Endothelial cell (in vitro differentiated cells): ENCODE measurements around the gene TBC1D8. TPM values are rescaled to one million over a fixed set of nuclear protein-coding genes. Genes with fewer than 3 reads are reported as not detected.

Experiments used
- DNase-seq: peaks from one replicate; pipeline ENCODE4 v3.0.0; 2021; ENCODE audit warnings: low spot score
- H3K27ac Mint-ChIP-seq: one replicate; pipeline ENCODE4 v1.8.0; 2021; ENCODE audit warnings: mixed read lengths, inconsistent platforms; ENCODE audit not compliant: unreplicated experiment
- H3K27me3 Mint-ChIP-seq: one replicate; pipeline ENCODE4 v1.8.0; 2021; ENCODE audit warnings: mild to moderate bottlenecking, moderate library complexity, mixed read lengths, inconsistent platforms; ENCODE audit not compliant: unreplicated experiment
- H3K36me3 Mint-ChIP-seq: one replicate; pipeline ENCODE4 v1.8.0; 2021; ENCODE audit warnings: mild to moderate bottlenecking, low read depth, mixed read lengths, inconsistent platforms; ENCODE audit not compliant: unreplicated experiment
- H3K4me1 Mint-ChIP-seq: one replicate; pipeline ENCODE4 v1.8.0; 2021; ENCODE audit warnings: mild to moderate bottlenecking, mixed read lengths, inconsistent platforms; ENCODE audit not compliant: unreplicated experiment
- H3K4me3 Mint-ChIP-seq: one replicate; pipeline ENCODE4 v1.8.0; 2021; ENCODE audit warnings: mild to moderate bottlenecking, mixed read lengths, inconsistent platforms; ENCODE audit not compliant: unreplicated experiment
- H3K9me3 Mint-ChIP-seq: one replicate; pipeline ENCODE4 v1.8.0; 2021; ENCODE audit warnings: mixed read lengths, inconsistent platforms; ENCODE audit not compliant: unreplicated experiment
- total RNA-seq: library from RNA; stranded (reverse); fragmentation: NEBNext Ultra II Directional; extraction: Animal tissue kit (Norgen Biotek cat#: 25700); gene quantifications from one replicate; pipeline ENCODE4 v1.2.1, GENCODE V29; 2021; ENCODE audit not compliant: unreplicated experiment
- TF ChIP-seq, protein P1 (sequence below): fragments of 200-600 bp; sonication (generic); IDR thresholded peaks from one replicate; pipeline ENCODE4 v1.5.0; 2021; ENCODE audit warnings: antibody characterized with exemption; ENCODE audit not compliant: unreplicated experiment

TBC1D8 gene
- total RNA-seq, 1 donor from 2014 or later: 27.5 TPM

DNA sequence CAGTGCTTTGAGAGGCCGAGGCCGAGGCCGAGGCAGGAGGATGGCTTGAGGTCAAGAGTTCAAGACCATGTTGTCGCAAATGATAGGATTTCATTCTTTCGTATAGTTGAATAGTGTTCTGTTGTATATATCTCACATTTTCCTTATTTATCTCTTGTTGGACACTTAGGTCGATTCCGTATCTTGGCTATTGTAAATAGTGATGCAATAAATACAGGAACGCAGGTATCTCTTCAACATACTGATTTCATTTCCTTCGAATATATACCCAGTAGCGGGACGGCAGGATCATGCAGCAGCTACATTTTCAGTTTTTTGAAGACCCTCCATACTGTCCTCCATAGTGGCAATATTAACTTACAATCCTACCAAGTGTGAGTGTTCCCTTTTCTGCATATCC lies 4.1 kb downstream of the TBC1D8 start:
- Mint-ChIP-seq H3K27me3 (peaks cover 4% of the 10 kb centered on the region), H3K9me3 (no peaks in the 10 kb centered on the region), H3K36me3 (no peaks in the 10 kb centered on the region), H3K4me3 (no peak overlapping the region), H3K27ac (no peak overlapping the region), H3K4me1 (peaks cover 51% of the 10 kb centered on the region)
- TF ChIP-seq, protein P1, sequence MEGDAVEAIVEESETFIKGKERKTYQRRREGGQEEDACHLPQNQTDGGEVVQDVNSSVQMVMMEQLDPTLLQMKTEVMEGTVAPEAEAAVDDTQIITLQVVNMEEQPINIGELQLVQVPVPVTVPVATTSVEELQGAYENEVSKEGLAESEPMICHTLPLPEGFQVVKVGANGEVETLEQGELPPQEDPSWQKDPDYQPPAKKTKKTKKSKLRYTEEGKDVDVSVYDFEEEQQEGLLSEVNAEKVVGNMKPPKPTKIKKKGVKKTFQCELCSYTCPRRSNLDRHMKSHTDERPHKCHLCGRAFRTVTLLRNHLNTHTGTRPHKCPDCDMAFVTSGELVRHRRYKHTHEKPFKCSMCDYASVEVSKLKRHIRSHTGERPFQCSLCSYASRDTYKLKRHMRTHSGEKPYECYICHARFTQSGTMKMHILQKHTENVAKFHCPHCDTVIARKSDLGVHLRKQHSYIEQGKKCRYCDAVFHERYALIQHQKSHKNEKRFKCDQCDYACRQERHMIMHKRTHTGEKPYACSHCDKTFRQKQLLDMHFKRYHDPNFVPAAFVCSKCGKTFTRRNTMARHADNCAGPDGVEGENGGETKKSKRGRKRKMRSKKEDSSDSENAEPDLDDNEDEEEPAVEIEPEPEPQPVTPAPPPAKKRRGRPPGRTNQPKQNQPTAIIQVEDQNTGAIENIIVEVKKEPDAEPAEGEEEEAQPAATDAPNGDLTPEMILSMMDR: no peak
- DNase-seq: no peak

DNA sequence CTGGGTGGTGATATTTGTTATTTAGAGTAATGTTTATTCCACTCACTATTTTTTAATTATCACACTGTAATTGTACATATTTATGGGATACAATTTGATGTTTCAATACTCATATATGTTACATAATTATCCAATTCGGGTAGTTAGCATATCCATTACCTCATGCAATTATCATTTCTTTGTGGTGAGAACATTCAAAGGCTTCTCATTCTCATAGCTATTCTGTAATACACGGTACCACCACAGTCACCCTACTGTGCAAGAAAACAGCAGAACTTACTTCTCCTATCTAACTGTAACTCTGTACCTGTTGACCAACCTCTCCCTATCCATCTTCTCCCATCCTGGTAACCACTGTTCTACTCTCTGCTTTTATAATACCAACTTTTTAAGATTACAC lies 4.6 kb downstream of the TBC1D8 start:
- no peak overlapping the region for H3K4me3 Mint-ChIP-seq
- H3K4me1 Mint-ChIP-seq: peaks cover 46% of the 10 kb centered on the region
- H3K9me3 Mint-ChIP-seq: no peaks in the 10 kb centered on the region
- no peak overlapping the region for H3K27ac Mint-ChIP-seq
- no peaks in the 10 kb centered on the region for H3K36me3 Mint-ChIP-seq
- DNase-seq: no peak
- TF ChIP-seq, protein P1: no peak
- peaks cover 2% of the 10 kb centered on the region for H3K27me3 Mint-ChIP-seq

DNA sequence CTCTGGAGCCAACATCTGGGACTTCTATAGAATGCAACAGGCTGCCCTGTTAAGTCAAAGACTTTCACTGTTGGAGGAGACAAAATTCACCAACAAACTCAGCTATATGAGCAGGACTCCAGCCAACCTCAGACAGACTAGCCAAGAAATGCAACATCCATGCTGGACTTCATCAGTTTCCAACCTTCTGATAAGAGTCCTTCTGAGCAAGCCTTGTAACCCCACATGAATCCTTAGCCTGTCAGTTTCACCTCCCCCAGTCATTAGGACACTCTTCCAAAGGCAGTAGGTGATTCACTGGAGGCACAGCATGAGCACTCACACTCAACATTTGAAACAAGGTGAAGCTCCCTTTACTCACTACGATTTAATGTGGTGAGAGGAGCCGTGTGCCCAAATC lies 5.8 kb downstream of the TBC1D8 start:
- H3K9me3 Mint-ChIP-seq: no peaks in the 10 kb centered on the region
- H3K4me3 Mint-ChIP-seq: no peak overlapping the region
- no peak overlapping the region for H3K27ac Mint-ChIP-seq
- TF ChIP-seq, protein P1: no peak
- no peak for DNase-seq
- peaks cover 45% of the 10 kb centered on the region for H3K4me1 Mint-ChIP-seq
- H3K27me3 Mint-ChIP-seq: peaks cover 2% of the 10 kb centered on the region
- H3K36me3 Mint-ChIP-seq: no peaks in the 10 kb centered on the region

DNA sequence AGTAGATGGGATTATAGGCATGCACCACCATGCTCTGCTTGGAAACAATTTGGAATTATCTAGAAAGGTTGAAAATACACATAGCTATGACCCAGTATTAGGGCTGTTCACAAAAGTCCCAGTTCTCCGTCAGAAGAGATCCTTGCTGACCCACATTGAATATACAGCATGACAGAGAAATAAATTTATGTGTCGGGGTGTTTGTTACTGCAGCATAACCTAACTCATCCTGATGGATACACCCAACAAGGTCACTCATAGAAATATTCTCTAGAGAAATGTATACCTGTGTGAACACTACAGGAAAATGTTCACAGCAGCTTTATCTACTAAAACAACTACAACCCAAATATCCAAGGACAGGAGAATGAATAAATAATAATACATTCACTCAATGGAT lies 9.0 kb downstream of the TBC1D8 start:
- Mint-ChIP-seq H3K27ac (no peak overlapping the region), H3K4me3 (no peak overlapping the region), H3K27me3 (no peaks in the 10 kb centered on the region), H3K9me3 (no peaks in the 10 kb centered on the region), H3K36me3 (peaks cover 5% of the 10 kb centered on the region), H3K4me1 (peaks cover 13% of the 10 kb centered on the region)
- TF ChIP-seq, protein P1: no peak
- DNase-seq: no peak

DNA sequence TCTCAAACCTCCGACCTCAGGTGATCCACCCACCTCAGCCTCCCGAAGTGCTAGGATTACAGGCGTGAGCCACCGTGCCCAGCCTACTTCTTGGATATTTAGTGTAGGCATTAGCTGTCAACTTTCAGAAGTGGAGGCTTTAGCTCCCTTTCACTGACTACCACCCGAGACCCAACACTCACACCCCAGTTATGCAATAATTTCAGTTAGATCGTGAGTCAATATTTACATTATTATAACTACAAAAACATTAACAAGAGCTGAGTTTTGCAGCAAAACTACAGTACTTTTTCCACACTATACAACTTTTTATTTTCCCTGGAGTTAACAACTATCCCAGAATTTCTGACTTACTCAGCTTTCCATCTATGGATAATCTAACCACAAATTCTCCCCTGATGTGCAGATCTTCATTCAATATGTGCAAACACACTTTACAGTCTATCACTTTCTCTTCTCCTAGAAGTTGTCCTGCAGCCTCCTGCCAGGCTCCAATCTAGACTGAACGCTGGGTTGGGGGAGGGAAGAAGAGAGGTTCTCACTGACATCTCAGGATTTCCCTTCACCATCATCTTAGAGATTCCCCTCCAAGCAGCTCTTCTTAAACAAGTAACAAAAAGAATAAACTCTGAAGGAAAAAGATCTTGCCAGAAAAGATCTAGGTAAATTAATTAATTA lies 10.1 kb downstream of the TBC1D8 start:
- Mint-ChIP-seq H3K27ac (no peak overlapping the region), H3K4me1 (peaks cover 7% of the 10 kb centered on the region), H3K9me3 (no peaks in the 10 kb centered on the region), H3K27me3 (no peaks in the 10 kb centered on the region), H3K4me3 (no peak overlapping the region), H3K36me3 (peaks cover 5% of the 10 kb centered on the region)
- TF ChIP-seq, protein P1: no peak
- no peak for DNase-seq
